ENCODE data around the gene LDB1.

LDB1 gene

GRCh38 chr10:102069071-102069470, 51.1 kb downstream of the LDB1 start:
- no peak for TF ChIP-seq CTCF (IDR thresholded peaks at IDR 0.05; ENCODE audit: insufficient read depth, low read depth, low read length, missing control alignments)
- DNase-seq (ENCODE audit: low read depth), result no peak
- no peak overlapping the region for H3K4me3 ChIP-seq (ENCODE audit: low read length)

GRCh38 chr10:102068216-102068615, 52.0 kb downstream of the LDB1 start:
- TF ChIP-seq CTCF (IDR thresholded peaks at IDR 0.05; ENCODE audit: insufficient read depth, low read depth, low read length, missing control alignments), result no peak
- no peak overlapping the region for H3K4me3 ChIP-seq (ENCODE audit: low read length)
- no peak for DNase-seq (ENCODE audit: low read depth)

- DNase-seq (ENCODE audit: low read depth), result no peak
- no peak for TF ChIP-seq CTCF (IDR thresholded peaks at IDR 0.05; ENCODE audit: insufficient read depth, low read depth, low read length, missing control alignments)
- H3K4me3 ChIP-seq (ENCODE audit: low read length), result no peak overlapping the region
Observed at GRCh38 chr10:102067091-102067916, 52.9 kb downstream of the LDB1 start.

- DNase-seq (ENCODE audit: low read depth), result peak; percentile 26
- peak overlapping the region; percentile 79 for H3K4me3 ChIP-seq (ENCODE audit: low read length)
- TF ChIP-seq CTCF (IDR thresholded peaks at IDR 0.05; ENCODE audit: insufficient read depth, low read depth, low read length, missing control alignments), result no peak
Observed at GRCh38 chr10:102066399-102067088, 53.6 kb downstream of the LDB1 start.

GRCh38 chr10:102065561-102066398, 54.4 kb downstream of the LDB1 start:
- peak overlapping the region; percentile 79 for H3K4me3 ChIP-seq (ENCODE audit: low read length)
- DNase-seq (ENCODE audit: low read depth), result peak; percentile 17
- no peak for TF ChIP-seq CTCF (IDR thresholded peaks at IDR 0.05; ENCODE audit: insufficient read depth, low read depth, low read length, missing control alignments)

GRCh38 chr10:102064868-102065560, 55.2 kb downstream of the LDB1 start, which contains the start of gene HPS6:
HPS6 (plus strand) TSS chr10:102065349; CDS start chr10:102065475, 126 bp downstream.
- TF ChIP-seq CTCF (IDR thresholded peaks at IDR 0.05; ENCODE audit: insufficient read depth, low read depth, low read length, missing control alignments), result no peak
- peak; percentile 97 for DNase-seq (ENCODE audit: low read depth)
- peak within 1 kb of the TSS; percentile 79 for H3K4me3 ChIP-seq (ENCODE audit: low read length)

Measured in epithelial cell of esophagus (primary cell).